HuH-7 (cell line): Measurements from ENCODE around the gene FAM110D.

Experiments used
- DNase-seq: peaks from one replicate; pipeline ENCODE4 v3.0.0; 2011; ENCODE audit warnings: low spot score

The FAM110D gene

DNA sequence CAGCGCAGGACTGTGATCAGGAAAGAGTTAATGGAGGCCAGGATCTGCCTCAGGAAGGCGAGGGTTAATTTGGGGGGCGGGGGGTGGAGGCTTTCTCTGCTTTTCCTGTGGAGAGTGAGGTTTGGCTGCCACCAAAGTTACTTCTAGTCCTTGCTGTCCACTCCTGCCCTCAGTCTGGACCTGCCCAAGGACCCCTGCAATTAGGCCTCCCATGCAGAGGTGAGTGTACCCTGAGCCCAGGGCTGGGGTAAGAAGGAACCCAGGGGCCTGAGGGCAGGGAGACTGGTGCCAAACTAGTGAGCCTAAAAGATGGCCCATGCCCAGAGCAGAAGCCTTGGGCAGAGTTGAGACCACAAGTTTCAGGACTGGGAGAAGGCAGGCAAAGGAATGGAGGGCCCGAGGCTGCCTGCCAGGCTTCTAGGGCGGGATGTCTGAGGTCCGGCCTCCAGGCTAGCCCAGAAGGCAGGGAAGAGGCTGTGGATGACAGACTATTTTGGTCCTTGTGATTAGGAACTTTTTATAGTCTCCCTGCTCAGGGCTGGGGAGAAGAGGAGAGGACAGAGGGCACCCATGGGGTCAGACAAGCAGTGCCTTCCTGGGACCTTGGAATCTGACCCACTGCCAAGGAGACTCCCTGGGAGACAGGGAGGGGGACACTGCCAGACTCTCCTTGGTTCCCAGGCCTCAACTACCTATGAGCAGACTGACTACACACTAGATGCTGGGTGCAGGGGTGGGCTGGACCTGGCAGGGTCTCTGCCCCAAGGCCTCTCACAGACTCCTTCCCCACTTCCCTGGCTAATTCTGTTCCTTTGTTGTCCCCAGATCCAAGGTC is at the start of gene FAM110D:
Gene FAM110D (plus strand): TSS at position 172 of the 835 bp plus-strand sequence. CDS start 2,213 bp downstream, outside the sequence.
- no peak for DNase-seq

DNA sequence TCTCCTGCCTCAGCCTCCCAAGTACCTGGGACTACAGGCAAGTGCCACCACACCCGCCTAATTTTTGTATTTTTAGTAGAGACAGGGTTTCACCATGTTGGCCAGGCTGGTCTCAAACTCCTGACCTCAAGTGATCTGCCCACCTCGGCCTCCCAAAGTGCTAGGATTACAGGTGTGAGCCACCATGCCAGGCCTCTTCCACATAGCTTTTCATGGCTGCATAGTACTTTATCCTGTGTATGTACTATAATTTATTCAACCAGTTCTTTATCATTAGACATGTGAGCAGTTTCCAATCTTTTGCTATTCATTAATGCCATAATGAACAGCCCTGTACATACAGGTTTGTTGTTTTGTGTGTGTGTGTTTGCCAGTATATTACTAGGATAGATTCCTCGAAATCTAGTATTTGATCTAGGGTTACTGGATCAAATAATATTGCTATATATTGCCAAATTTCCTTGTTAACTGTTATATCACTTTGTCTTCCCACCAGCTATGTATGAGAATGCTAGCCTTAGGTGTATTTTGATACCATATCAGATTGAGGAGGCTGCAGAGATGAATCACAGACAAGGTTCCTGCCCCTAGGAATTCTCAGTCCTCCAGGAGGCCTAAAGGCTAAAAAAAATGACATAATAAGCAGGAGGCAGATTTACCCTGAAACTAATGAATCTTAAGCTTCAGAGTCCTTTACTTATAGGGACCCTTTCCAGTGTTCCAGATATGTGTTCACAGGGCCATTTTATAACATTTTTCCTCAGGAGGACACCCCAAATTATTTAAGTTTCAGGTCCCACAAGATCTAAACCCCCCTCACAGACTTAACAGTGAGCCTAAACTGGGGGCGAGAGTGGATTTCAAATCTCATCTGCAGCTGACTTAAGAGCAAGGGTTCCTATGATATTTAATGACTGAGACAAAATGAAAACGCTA is 49.4 kb upstream of the FAM110D start:
- no peak for DNase-seq

DNA sequence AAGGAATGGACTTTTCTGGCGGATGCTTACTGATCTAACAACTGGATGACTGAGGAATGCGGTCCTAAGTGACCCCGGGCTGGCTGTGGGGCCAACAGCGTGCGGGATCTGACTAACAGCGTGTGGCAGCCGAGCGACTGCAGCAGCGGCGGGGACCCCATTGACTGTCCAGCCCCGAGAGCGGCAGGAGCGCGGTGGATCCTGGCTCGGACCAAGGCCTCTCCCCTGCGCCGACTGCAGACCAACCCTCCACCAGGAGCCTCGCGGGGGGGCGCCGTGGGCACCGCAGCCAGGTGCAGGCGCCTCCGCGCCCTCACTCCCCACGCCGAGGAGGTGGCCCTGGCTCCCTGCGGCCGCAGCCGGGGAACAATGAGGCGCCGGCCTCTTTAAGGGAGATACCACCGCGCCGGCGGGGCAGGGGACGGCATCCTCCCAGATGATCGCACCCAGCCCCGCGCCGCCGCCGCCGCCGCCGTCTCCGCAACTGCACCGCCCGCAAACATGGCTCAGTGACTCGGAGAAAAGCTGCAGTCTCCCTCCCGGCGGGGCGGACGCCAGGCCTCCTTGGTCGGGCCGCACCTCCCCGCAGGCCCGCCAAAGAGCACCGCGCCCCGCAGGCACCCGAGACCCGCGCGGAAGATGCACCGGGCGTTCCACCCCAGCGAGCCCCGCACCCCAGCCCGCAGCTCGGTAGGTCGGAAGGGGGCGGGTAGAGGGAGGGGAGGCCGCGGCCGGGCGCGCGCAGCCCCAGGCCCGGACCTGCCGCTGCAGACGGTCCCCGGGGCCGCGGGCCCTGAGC is 47.9 kb upstream of the FAM110D start:
- DNase-seq, result peak; percentile 80

DNA sequence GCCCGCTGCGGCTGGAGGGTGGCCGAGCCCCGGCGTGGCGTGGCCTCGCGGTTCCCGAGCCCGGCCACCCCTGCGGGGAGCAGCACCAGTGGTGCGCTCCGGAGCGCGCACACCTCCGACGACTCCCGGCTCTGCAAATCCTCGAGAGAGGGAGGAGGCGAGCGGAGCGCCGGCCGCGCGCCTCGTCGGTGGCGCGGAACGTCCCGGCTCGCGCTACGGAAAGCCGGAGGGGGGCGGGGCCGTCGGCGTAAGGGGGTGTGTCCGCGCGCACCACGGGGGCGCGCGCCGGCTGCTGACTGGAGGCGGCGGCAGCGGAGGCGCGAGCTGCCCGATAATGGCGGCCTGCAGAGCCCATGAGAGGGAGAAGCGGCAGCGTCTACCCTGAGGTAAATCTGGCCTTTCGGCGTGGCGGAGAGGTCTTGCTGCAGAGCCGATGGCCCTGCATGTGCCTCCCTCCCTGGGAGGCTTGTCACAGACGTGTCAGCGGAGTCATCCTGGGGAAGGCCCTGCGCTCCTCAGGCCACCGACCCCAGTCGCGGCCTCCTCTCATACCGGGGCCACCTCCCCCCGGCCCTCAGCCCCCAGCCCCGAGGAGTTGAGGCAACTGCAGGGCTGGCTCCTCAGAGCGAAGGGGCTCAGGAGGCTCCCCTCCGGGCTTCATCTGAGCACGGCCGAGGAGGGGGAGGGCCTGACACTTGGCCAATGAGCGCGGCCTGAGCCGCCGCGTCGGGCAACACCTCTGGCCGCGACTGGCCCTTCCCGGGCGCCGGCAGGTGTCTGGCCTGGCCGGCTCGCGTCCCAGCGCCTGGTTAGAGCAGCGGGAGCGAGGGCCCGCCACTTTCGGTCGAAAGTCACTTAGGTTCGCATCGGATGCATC is 47.1 kb upstream of the FAM110D start, which contains the start of gene PDIK1L:
Gene PDIK1L (plus strand): TSS at position 295 of the 877 bp plus-strand sequence. CDS start 2,485 bp downstream, outside the sequence.
- peak; percentile 83 for DNase-seq

DNA sequence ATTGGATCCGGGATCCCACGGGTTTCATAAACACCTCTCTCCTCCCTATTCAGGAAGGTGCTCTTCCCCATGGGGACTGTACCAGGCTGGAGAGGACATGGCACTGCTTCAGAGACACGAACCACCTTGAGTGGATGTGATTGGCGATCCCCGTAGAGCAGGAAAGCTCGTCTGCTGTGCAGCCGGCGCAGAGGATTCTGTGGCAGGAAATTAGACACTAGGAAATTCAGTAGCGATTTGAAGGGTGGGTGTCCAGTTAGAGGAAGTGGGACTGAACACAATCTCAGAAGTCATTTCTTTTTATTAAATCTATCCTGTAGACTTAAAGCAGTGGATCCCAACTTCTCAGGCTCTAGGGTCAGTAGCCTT is 46.5 kb upstream of the FAM110D start:
- DNase-seq, result no peak

DNA sequence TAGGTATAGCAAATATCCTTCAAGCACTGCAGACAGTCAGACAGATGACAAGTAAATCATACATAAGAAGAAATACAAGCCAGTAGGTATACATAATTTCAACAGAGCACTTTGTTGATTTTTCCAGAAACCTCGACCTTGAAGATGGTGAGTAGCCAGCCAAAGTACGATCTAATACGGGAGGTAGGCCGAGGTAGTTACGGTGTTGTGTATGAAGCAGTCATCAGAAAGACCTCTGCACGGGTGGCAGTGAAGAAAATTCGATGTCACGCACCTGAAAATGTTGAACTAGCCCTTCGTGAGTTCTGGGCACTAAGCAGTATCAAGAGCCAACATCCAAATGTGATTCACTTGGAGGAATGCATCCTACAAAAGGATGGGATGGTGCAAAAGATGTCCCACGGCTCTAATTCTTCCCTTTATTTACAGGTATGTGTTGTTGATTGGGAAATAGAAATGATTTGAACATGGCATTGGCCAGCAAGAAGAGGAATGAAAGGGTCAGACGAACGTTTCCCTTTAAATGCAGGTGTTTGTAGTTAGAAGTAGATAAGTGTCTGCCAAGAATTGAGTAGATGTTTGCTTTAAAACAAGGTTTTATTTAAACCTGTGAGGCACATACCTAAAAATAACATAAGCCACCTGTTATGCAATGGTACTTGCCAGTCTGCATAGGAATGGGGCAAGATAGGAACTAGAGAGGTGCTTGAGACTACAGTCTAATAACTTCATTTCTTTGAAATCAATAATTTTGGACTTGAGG is 44.5 kb upstream of the FAM110D start:
- no peak for DNase-seq

DNA sequence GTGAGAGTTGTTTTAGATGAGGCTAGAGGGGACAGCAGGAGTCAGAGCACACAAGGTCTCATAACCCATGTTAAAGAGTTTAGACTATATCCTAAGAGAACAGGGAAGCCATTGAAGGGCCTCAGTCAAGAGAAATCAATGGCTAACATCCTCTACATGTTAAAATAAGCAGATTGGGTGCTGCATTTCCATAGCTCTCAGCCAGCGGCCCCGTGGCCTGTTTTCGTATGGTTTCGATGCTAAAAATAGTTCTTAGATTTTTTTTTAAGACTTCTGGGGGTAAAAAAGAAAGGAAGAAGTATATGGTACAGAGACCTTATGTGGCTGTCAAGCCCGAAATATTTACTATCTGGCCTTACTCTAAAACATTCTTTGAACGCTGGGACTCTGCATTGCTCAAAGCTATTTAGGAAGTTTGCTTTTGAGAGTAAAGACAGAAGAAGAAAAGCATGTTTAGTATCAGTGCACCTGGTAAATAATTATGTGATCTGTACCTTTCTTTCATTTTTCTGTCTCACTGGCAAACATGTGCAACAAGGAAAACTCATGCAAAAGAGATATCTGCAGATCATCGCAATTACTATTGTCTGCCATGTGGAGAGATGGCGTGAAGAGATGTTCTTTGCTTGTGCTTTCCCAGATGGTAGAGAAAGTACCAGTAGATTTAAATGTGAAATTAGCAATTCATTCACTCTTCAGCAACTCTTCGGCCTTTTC is 38.8 kb upstream of the FAM110D start:
- DNase-seq, result no peak

DNA sequence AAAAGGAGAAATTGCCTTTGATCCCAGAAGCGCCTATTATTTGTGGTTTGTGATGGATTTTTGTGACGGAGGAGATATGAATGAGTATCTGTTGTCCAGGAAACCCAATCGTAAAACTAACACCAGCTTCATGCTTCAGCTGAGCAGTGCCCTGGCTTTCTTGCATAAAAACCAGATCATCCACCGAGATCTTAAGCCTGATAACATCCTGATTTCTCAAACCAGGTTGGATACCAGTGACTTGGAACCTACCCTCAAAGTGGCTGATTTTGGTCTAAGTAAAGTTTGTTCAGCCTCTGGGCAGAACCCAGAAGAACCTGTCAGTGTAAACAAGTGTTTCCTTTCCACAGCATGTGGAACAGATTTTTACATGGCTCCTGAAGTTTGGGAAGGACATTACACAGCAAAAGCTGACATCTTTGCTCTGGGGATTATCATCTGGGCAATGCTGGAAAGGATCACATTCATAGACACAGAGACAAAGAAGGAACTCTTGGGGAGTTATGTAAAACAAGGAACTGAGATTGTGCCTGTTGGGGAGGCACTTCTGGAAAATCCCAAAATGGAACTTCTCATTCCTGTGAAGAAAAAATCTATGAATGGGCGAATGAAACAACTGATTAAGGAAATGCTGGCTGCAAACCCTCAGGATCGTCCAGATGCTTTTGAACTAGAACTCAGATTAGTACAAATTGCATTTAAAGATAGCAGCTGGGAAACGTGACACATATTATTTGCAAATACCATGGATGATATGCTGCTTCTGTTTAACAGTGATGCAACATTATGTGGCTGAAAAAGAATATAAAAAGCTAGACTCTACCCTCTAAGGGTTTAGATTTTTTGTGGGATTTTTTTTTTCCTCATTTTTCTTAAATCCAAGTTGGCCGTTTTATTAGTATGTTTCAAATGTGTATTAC is 36.8 kb upstream of the FAM110D start:
- no peak for DNase-seq

DNA sequence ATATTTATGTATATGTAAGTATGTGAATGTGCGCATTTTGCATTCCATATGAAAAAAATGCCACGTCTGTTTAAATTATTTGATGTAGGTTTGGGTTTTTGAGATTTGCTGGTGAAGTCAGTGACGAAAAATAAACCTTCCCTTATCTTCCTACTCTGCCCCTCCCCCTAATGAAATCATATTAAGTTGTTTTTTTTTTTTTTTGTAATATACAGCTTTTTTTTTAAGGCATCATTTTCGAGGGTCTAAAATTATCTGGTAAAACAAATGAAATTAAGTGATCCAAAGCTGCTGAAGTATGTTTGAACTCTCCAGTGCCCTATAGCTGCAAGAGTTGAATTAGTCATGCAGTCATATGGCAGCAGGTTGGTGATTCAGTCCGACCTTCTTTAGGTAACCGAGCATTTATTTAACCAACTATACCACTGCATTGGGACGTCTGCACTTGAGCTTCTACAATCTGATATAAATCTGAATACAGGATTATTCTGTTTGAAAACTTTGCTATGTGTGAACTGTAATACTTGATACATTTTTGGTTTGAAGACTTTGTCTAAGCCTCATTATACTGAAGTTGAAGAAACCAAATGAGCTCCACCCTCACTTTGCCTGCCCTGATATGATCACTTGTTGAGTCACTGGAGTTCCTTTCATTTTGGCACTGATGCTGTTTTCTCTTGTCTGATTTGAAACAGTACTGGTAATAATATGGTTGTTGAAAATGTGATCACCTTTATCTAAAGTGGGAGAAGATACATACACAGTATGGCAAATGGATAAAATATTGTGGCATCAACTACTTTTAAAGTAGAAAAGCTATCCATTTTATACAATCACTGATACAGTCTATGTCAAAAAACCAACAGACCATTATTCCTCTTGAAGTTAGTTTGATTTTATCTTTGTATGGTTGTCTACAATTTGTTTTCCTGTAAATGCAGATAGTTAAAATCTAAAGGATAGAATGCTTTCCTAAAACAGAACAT is 35.6 kb upstream of the FAM110D start:
- DNase-seq, result no peak

DNA sequence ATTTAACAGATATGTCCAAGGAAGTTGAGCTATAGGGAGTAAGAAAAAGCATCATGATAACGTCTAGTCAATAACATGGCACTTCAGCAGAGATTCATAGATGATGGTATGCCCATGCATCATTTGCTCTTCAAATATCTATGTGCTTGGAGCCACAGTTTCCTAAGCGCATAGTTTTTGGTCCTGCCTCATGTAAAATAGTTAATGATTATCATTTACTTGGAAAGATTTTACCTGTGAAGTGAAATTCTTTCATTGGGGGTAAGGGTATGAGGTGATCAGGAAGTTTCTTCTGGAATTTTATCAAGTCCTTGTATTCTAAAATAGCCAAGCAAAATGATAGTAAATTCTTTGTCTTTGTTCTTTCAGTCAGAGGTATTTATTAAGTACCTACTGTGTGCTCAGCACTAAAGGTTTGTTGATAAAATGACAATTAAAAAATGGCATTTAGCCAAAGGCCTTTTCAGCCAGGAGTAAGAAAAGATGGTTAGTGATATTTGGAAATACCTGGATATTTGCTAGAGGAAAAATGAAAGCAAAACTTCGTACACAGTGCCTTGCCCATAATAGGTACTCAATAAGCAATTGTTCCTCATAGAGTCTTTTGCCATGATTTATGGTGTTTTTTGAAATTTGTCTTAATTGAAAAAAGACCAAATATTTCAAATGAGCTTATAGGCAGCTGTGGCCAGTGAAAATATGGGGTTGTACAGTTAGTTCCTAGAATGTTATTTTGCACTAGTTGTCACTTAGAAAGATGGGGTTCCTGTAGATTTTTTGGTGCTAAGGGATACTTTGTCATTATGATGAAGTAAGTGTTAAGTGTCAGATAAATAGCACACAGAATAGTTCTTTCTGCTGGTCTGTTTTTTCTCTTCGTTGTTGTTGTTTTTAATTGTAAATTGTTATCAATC is 34.2 kb upstream of the FAM110D start:
- DNase-seq, result no peak

DNA sequence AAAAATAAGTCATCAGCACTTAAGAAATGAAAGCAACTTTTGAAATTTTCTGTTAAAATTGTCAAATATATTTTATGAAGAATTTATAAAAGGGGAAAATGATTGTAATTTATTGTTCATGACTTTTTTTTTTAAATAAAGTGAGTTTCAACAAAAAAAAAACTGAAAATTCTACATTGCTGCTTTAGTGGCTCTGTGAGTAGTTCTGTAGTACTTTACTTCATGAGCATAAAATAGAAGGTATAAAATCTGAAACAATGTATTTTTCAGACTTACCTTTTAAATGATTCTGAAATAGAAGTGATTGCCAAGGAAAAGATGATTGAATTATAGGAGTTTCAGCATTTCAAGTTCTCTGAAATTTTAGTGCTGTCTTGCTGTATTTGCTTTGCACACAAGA is 33.5 kb upstream of the FAM110D start:
- DNase-seq, result no peak

DNA sequence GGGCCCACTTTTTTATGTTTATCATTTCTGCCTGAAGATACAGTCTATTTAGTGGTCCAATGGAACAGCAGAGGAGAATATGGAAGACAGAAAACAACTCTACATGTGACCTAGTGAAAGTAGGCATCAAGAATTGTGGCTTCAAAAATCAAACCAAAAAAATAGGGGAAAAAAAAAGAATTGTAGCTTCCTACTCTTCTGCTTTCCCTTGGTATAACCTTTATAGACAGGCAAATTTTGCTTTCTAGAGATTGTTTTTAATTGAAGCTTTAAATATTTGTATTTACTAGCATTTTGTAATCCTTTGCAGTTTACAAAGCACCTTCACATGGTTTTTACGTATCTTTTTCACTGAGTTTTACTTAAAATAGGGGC is 32.9 kb upstream of the FAM110D start:
- no peak for DNase-seq

DNA sequence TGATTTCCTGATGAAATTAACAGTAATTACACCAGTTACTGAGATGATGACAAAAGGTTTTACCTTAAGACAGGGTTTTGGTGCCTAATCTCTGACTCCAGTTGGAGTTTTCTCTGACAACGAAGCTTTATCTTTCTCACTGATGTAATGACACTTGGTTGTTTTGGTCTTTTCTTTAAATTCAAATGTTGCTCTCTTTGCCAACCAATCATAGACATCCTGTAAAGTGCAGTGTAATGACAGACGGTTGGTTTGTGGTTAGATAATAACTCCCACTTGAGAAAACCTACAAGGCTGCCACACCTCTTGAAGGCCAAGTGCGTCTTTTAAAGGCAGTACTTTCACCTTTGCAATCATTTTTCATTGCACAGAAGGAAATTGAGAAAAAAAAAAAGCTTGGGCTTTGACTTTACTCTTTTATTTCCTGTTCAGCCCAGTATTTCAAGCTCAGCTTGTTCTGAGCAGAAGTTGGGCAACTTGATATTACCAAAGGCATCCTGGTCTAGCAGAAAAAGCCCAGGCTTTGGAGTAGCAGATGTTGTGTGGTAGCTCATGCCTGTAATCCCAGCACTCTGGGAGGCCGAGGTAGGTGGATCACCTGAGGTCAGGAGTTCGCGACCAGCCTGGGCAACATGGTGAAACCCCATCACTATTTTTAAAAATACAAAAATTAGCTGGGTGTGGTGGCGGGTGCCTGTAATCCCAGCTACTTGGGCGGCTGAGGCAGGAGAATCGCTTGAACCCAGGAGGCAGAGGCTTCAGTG is 32.4 kb upstream of the FAM110D start:
- DNase-seq, result no peak

DNA sequence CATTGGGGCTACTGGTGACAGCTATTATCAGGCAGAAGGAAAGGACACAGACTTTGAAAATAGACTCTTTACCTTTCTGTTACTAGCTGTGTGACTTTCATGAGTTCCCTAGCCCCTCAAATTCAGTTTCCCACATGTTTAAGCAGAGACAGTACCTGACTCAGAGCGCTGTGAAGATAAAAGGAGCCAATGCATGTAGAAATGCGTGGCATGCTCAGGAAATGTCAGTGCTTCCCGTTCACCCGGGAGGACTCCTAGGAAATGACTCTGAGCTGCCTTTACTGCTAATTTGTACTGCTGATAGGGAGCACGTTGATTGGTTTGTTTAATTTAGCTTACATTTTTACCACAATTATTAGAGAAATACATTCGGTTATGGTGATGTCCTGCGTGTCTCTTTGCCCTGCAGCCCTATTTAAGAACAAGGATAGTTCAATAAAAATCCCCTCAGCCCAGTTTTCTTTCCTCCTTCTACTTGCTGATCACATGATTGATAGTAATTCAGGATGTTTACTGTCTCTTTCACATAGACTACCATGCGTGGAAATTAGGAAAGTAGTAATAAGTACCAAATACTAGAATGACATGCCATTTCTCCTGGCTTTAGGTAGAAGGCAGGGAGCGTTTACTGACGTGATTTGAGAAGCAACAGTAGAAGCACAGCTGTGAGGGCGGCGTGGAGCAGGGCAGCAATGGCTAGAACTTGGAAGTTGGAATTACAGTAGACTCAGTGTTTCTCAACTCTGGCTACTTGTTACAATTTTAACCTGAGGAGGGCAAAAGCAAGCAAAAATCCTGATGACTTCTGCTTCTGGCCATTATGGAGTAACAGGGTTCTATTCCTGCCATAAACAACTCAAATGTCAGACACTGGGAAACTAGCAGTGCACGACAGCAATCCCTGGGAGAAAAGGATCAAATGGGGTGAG is 31.4 kb upstream of the FAM110D start:
- DNase-seq, result no peak
